Osteoblast (primary cell): ENCODE measurements around the gene CYB5R4. TPM values are rescaled to one million over a fixed set of nuclear protein-coding genes. Genes with fewer than 3 reads are reported as not detected.

Experiments
- DNase-seq: peaks from one replicate; pipeline ENCODE4 v3.0.0; 2011; ENCODE audit warnings: low spot score, mixed read lengths; ENCODE audit not compliant: insufficient read length; ENCODE audit errors: missing footprints
- H2AFZ ChIP-seq: 2 replicates; pipeline ENCODE4 v1.6.0; 2011; ENCODE audit warnings: mild to moderate bottlenecking, low read length
- H3K27ac ChIP-seq: 2 replicates; pipeline ENCODE4 v1.5.1; 2011; ENCODE audit warnings: mild to moderate bottlenecking, low read depth, low read length, moderate library complexity
- H3K27me3 ChIP-seq: 2 replicates; pipeline ENCODE4 v1.6.0; 2012; ENCODE audit warnings: mild to moderate bottlenecking, control low read depth, inconsistent platforms, low read length, moderate library complexity; ENCODE audit not compliant: insufficient read depth
- H3K36me3 ChIP-seq: 2 replicates; pipeline ENCODE4 v1.5.1; 2011; ENCODE audit warnings: mild to moderate bottlenecking, low read length, control low read depth, moderate library complexity; ENCODE audit not compliant: insufficient read depth
- H3K4me1 ChIP-seq: 2 replicates; pipeline ENCODE4 v1.5.1; 2011; ENCODE audit warnings: mild to moderate bottlenecking, low read length, control low read depth, moderate library complexity; ENCODE audit not compliant: insufficient read depth
- H3K4me2 ChIP-seq: 2 replicates; pipeline ENCODE4 v1.6.0; 2011; ENCODE audit warnings: mild to moderate bottlenecking, low read length; ENCODE audit not compliant: insufficient read depth
- H3K4me3 ChIP-seq: fragments of 200-600 bp; sonication (generic); 3 replicates; pipeline ENCODE4 v1.5.1; 2012; ENCODE audit warnings: mild to moderate bottlenecking, low read length, inconsistent platforms; ENCODE audit not compliant: insufficient read depth
- H3K79me2 ChIP-seq: 2 replicates; pipeline ENCODE4 v1.6.0; 2012; ENCODE audit warnings: mild to moderate bottlenecking, low read length, control low read depth, inconsistent platforms; ENCODE audit not compliant: insufficient read depth
- H3K9me3 ChIP-seq: 2 replicates; pipeline ENCODE4 v1.5.1; 2011; ENCODE audit warnings: low read depth, low read length, control low read depth
- H4K20me1 ChIP-seq: 2 replicates; pipeline ENCODE4 v1.6.0; 2012; ENCODE audit warnings: mild to moderate bottlenecking, low read length, control low read depth; ENCODE audit not compliant: insufficient read depth
- total RNA-seq: library from RNA; depleted of rRNA; stranded (reverse); fragments of >200 nt; gene quantifications from 2 replicates; pipeline ENCODE4 v1.2.3, GENCODE V29; 2012
- TF ChIP-seq, protein P1 (sequence below): IDR thresholded peaks from 2 replicates; pipeline ENCODE4 v1.5.1; 2011; ENCODE audit warnings: mild to moderate bottlenecking, low read depth, low read length, moderate library complexity; ENCODE audit errors: extremely low read depth

CYB5R4 gene
- total RNA-seq, 1 donor, result 6.9 TPM

DNA sequence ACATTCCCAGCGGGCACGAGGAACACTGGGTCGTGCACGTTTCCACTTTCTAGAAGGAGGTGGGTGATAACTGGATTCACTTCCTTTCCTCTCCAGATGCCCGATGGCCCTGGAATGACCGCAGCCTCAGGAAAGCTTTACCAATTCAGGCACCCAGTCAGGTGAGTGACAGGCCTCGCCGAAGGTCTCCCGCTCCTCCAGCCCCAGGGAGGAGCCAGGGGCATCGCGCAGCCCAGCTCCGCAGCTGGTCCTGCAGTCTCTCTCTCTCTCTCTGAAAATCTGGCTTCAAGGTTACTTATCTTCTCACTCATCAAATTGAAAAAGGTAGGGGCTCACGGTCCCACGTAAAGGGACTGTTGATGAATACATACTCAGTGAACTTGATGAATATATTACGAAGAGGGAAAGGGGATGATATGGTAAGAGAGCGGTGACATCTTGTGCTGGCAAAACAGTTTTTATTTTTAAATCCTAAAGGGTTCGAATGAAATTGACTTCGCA is 5.4 kb upstream of the CYB5R4 start:
- Histone ChIP-seq H3K4me1 (peaks cover 4% of the 10 kb centered on the region), H3K27me3 (peaks cover 34% of the 10 kb centered on the region), H3K79me2 (no peaks in the 10 kb centered on the region), H3K9me3 (no peaks in the 10 kb centered on the region), H3K36me3 (no peaks in the 10 kb centered on the region), H4K20me1 (no peaks in the 10 kb centered on the region), H3K4me2 (peak overlapping the region; percentile 82), H3K4me3 (peak overlapping the region; percentile 71), H3K27ac (no peak overlapping the region), H2AFZ (peak overlapping the region; percentile 85)
- DNase-seq, result peak; percentile 73
- TF ChIP-seq, protein P1, sequence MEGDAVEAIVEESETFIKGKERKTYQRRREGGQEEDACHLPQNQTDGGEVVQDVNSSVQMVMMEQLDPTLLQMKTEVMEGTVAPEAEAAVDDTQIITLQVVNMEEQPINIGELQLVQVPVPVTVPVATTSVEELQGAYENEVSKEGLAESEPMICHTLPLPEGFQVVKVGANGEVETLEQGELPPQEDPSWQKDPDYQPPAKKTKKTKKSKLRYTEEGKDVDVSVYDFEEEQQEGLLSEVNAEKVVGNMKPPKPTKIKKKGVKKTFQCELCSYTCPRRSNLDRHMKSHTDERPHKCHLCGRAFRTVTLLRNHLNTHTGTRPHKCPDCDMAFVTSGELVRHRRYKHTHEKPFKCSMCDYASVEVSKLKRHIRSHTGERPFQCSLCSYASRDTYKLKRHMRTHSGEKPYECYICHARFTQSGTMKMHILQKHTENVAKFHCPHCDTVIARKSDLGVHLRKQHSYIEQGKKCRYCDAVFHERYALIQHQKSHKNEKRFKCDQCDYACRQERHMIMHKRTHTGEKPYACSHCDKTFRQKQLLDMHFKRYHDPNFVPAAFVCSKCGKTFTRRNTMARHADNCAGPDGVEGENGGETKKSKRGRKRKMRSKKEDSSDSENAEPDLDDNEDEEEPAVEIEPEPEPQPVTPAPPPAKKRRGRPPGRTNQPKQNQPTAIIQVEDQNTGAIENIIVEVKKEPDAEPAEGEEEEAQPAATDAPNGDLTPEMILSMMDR, result no peak

- TF ChIP-seq, protein P1, result no peak
- H3K9me3 ChIP-seq, result no peaks in the 10 kb centered on the region
- H4K20me1 ChIP-seq, result no peaks in the 10 kb centered on the region
- no peak overlapping the region for H3K4me2 ChIP-seq
- H2AFZ ChIP-seq, result no peak overlapping the region
- H3K36me3 ChIP-seq, result no peaks in the 10 kb centered on the region
- no peak for DNase-seq
- H3K27me3 ChIP-seq, result peaks cover 34% of the 10 kb centered on the region
- no peak overlapping the region for H3K27ac ChIP-seq
- H3K79me2 ChIP-seq, result peaks cover 3% of the 10 kb centered on the region
- H3K4me1 ChIP-seq, result peaks cover 6% of the 10 kb centered on the region
- no peak overlapping the region for H3K4me3 ChIP-seq
These were observed 4.7 kb upstream of the CYB5R4 start for GRCh38 chr6:83854766-83855165.

DNA sequence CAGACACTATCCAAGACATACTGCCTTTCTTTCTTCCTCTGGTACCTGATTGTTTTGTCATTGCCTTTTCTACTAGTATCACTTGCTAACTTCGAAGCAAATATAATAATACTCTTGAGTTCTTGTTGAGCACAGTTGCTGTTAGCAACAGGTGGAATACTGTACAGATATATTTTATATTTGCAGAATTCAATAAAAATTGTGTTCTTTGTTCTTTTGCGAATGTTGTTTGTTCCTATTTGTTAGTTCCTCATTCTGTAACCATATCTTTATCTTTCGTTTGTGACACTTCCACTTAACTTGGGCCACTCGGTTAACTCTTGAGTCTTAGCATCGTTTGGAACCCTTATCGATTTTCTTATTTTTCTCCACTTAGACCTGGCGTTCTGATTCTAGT is 868 bp downstream of the CYB5R4 start:
- Histone ChIP-seq H3K27ac (peak overlapping the region; percentile 84), H3K9me3 (no peaks in the 10 kb centered on the region), H3K4me1 (peaks cover 28% of the 10 kb centered on the region), H3K36me3 (peaks cover 7% of the 10 kb centered on the region), H3K27me3 (no peaks in the 10 kb centered on the region), H3K4me2 (peak overlapping the region; percentile 98), H4K20me1 (peaks cover 5% of the 10 kb centered on the region), H3K79me2 (peaks cover 54% of the 10 kb centered on the region), H3K4me3 (peak overlapping the region; percentile 93), H2AFZ (peak overlapping the region; percentile 90)
- DNase-seq, result peak; percentile 22
- TF ChIP-seq, protein P1, result no peak

DNA sequence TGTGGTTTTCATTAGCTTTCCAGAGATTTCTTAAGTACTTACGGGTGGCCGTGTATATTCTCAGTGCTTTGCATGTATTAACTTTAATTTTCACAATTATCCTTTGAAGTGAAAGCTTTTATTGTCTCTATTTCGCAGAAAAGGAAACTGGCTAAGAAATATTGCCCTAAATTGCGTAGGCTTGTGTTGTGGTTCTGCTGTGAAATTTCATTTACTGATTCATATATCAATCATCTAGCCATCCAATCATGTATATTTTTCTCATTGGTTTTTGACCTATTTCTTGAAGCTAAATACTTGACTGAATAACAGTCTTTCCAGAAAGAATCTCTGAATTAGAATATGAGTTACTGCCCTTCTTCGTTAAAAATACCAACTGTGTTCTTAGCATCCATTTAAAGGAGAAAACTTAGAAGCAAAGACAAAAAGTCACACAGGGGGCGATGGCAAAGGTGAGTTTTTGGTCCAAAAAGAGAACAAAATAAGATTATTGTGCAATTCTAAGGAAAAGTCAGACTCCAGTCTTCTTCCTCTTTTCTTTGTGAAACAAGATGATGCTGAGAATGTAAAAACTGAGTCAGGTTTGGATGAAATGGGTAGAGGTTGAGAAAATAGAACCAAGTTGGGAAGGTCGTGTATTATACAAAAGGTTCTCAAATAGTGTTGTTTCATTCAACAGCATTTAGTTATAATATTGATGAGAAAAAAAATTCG is 1.4 kb downstream of the CYB5R4 start:
- no peak for DNase-seq
- H3K27me3 ChIP-seq, result no peaks in the 10 kb centered on the region
- H3K27ac ChIP-seq, result no peak overlapping the region
- H3K9me3 ChIP-seq, result no peaks in the 10 kb centered on the region
- H3K36me3 ChIP-seq, result peaks cover 8% of the 10 kb centered on the region
- peaks cover 28% of the 10 kb centered on the region for H3K4me1 ChIP-seq
- peak overlapping the region; percentile 93 for H3K4me3 ChIP-seq
- no peak overlapping the region for H2AFZ ChIP-seq
- peak overlapping the region; percentile 98 for H3K4me2 ChIP-seq
- peaks cover 5% of the 10 kb centered on the region for H4K20me1 ChIP-seq
- TF ChIP-seq, protein P1, result no peak
- H3K79me2 ChIP-seq, result peaks cover 59% of the 10 kb centered on the region
